ENCODE measurements around the gene ZBTB33.

Gene ZBTB33

GRCh38 chrX:120264341-120264740 lies 13.7 kb downstream of the ZBTB33 start:
- DNase-seq: no peak

GRCh38 chrX:120269373-120270035 lies 18.9 kb downstream of the ZBTB33 start:
- peak; percentile 4 for DNase-seq

- no peak for DNase-seq
Measured at GRCh38 chrX:120270567-120270966, 20.0 kb downstream of the ZBTB33 start.

DNA sequence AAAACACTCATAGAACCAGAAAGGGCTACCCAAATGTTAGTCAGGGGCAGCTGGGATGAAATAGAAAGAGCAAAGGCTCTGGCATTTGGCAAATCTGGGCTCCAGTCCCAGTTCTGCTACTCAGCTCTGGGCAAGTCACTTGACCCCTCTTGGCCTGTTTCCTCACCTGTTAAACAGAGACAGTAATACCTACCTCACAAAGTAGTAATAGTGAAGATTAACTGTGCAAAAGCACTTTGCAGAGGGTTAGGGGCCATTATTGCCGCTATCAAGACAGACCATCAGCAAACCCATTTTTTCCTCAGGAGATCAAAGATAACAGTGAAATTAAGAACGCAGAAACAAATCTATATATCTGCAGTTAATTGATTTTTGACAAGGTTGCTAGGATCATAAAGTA lies 20.6 kb downstream of the ZBTB33 start:
- no peak for DNase-seq

GRCh38 chrX:120274145-120274544 lies 23.5 kb downstream of the ZBTB33 start:
- no peak for DNase-seq

GRCh38 chrX:120274958-120275357 lies 24.3 kb downstream of the ZBTB33 start:
- DNase-seq: no peak

GRCh38 chrX:120281021-120281624 lies 30.5 kb downstream of the ZBTB33 start:
- DNase-seq: no peak

DNA sequence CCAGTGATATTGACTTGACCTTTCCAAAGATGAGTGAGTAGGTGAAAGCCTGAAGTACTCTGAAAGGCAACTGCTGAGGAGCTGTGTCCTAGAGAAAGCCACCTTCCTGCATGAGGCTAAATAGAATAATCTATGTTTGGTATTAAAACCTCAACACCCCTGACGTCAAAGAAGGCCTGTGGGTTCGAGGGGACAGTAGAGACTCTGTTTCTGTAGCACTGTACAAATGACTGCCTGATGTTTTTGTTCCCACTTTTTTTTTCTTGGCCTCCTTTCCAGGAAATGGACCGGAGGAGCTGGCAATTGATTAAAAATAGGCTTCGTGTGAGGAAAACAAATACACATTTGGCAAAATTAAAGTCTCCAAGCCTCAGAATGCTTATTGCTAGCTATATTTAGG lies 31.1 kb downstream of the ZBTB33 start:
- no peak for DNase-seq

- no peak for DNase-seq
Measured at GRCh38 chrX:120282697-120283096, 32.1 kb downstream of the ZBTB33 start.

GRCh38 chrX:120286733-120287512 lies 36.3 kb downstream of the ZBTB33 start:
- no peak for DNase-seq

DNA sequence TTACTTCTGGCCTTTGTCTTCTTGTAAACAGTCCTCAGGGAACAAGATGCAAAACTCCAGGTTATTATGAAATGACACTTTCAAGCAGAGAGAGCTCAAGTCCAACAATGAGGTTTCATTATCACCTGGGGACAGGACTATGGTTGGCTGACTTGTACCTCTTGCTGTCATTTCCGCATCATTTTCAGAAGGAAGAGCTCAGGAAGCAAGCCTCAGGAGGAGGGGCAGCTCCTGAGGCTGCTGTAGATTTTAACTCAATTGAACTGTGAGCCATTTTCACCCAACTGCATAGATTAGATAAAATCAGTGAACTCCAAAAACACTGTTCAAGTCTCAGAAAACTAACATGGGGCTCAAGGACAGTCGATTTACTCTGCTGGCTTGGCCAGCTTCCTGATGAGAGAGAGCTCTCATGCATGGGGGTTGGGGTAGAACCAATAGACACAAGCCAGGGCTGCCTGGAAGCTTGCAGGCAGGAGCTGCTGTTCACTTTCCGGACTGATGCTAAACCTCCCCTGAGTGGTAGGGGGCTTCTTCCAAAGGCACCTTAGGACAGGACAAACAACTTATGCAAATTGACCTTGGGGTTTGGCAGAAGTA lies 37.0 kb downstream of the ZBTB33 start:
- no peak for DNase-seq

- DNase-seq: no peak
Measured at GRCh38 chrX:120290107-120290506, 39.5 kb downstream of the ZBTB33 start.

DNA sequence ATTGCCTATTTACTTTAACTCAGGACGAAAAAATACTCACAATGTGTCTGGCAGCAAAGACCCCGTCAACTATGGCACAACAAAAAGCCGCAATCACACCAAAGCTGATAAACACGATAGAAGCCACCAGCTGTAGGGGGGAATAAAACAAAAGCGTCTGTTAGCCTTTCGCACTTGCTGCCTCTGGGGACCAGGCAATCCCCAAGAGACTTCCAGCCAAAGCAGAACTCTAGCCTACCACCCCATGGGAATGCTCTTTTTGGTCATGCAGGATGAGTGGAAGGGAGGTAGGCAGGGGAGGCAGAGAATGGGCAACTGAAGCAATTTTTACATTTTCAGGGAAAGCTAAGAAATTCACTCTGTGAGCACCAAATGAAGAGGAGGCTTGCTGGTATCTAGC lies 40.6 kb downstream of the ZBTB33 start:
- no peak for DNase-seq

- no peak for DNase-seq
Measured at GRCh38 chrX:120293015-120293414, 42.4 kb downstream of the ZBTB33 start.

GRCh38 chrX:120294651-120295050 lies 44.0 kb downstream of the ZBTB33 start:
- no peak for DNase-seq

DNA sequence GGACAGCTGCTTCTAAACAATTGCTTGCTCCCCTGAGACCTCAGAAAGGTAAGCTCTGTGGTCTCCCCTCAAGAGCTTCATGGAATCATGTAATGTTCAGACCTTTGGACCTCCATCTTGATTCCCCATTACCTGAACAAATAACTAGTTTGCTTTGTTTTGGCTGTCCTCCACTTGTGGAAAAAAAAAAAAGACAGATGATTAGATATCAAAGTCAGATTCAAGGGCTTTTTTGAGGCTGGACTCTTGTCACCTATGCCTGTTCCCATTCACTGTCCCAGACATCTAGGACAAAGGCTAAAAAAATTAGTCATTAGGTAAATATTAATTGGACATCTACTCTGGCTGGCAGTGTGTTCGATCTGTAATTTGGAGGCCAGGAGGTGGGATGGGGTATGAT lies 47.3 kb downstream of the ZBTB33 start:
- DNase-seq: no peak

GRCh38 chrX:120299928-120300327 lies 49.3 kb downstream of the ZBTB33 start:
- no peak for DNase-seq

GRCh38 chrX:120301497-120301896 lies 50.9 kb downstream of the ZBTB33 start:
- no peak for DNase-seq

DNA sequence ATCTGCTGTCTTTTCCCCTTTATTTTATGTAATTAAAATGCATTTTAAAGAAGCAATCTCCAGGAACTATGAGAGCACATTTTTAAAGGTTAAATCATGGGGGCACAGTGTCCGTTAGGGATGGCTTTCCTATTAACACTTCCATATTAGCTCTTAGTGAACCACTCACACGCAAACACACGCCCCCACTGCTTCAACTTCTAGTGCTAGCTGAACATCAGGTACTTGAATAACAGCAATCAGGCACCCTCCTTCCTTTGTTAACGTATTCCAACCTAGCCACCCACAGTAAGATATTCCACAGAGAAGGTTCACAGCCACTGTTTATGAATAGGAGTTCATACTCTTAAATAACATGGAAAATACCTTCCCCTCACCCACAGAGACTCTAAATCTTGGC lies 51.3 kb downstream of the ZBTB33 start:
- DNase-seq: no peak

DNA sequence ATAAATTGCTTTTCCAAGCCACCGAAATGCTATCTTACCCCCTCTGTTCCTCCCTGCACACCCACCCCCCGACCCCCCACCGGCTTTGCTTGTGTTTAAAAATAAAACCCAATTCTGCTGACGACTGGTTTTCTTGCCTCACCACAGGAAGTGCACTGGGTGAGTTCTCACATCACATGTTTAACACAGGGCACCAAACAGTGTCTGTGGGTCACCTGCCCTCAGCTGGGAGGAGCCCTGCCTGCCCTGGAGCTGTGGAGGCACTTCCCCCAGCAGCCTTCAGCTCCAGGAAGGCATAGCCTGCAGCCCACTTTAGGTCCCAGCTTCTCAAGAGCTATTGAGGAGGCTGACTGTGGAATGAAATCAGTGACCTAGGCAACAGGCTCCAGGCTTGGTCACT lies 51.8 kb downstream of the ZBTB33 start:
- DNase-seq: peak; percentile 63

- no peak for DNase-seq
Measured at GRCh38 chrX:120304256-120304655, 53.6 kb downstream of the ZBTB33 start.

DNA sequence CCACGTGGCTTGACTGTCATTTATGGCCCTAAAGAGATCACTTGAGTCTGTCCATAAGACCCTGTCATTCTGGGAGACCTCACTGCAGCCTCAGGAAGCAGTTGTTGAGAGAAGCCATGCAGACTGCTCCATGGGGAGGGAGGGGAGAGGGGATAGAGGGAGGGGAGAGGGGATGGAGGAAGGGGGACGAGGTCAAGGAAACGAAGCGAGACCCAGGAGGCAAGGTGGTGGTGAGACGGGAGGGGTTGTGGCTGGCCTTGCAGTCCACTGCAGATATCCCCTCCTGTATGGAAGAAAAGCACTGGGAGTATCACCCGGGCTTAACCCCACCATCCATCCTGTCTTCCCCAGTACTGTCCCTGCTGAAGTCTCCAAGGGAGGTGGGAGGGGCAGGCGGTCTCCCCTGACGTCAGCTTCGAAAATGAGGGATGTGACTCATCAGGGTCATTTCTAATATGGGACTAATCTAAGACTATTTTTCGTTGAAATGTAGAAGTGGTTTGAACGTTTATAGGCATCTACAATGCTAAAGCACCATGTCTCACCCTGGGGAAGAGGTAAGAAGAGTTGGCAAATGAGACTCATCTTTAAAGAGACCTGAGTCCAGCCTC lies 55.0 kb downstream of the ZBTB33 start:
- peak; percentile 7 for DNase-seq

GRCh38 chrX:120306630-120307029 lies 56.0 kb downstream of the ZBTB33 start:
- no peak for DNase-seq

Measured in CD4-positive, alpha-beta T cell treated with Interferon gamma for 1 hour (primary cell).